SU-DHL-6 (cell line): ENCODE data around the gene BTBD9.

Source experiments
- CTCF ChIP-seq: fragments of 200-600 bp; sonication (generic); IDR thresholded peaks from one replicate; pipeline ENCODE4 v1.5.1; 2017; ENCODE audit warnings: antibody characterized with exemption, mild to moderate bottlenecking, low read length, moderate library complexity; ENCODE audit not compliant: insufficient read depth, poor library complexity, severe bottlenecking
- EZH2phosphoT487 ChIP-seq: fragments of 200-600 bp; sonication (generic), shearing (Covaris generic); conservative IDR thresholded peaks from 2 replicates; pipeline ENCODE4 v1.6.1; 2018; ENCODE audit warnings: mild to moderate bottlenecking, antibody characterized with exemption, low read length, moderate library complexity, mixed read lengths

DNA sequence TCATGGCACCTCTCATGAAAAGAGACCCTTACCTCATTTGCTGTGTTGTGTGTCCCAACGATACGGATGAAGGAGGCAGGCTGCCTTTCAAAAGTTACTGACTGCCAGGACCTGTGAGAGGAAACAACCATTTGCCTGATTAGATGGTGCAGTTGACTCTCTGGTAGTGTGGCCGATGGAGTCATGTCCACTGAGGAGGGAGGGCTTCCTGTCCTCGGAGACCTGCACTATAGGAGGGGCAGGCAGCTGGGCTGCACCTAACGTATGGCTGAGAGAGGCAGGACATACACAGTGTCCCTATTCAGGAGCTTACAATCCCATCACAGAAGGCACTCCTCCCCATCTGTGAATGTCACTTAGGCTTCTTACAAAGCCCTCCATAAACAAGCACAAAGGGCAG lies 447.2 kb downstream of the BTBD9 start:
- TF ChIP-seq CTCF (no peak), EZH2phosphoT487 (no peak)
